HepG2 (cell line): ENCODE data around the gene KIAA0825. TPM values are rescaled to one million over a fixed set of nuclear protein-coding genes. Genes with fewer than 3 reads are reported as not detected.

Experiments used
- BRD4 ChIP-seq: sonication (generic); formaldehyde crosslinking; IDR thresholded peaks from 2 replicates; pipeline ENCODE4 v1.4.0; 2020; ENCODE audit warnings: missing genetic modification reagents
- FOXP1 ChIP-seq, 2 experiments: fragments of 450-650 bp in 1 of 2; IDR thresholded peaks; 2 replicates each; pipeline ENCODE4 v1.6.1; 2017 to 2018; ENCODE audit warnings: antibody characterized with exemption in 1 of 2
- JUND ChIP-seq: sonication (generic); formaldehyde crosslinking; IDR thresholded peaks from 2 replicates; pipeline ENCODE4 v1.8.0; 2022; ENCODE audit warnings: mild to moderate bottlenecking, missing genetic modification reagents
- PAF1 ChIP-seq: IDR thresholded peaks from 2 replicates; pipeline ENCODE4 v1.6.1; 2016; ENCODE audit warnings: missing genetic modification reagents, missing compliant biosample characterization
- SAP130 ChIP-seq: IDR thresholded peaks from 2 replicates; pipeline ENCODE4 v1.6.1; 2016; ENCODE audit warnings: low read depth
- SIN3B ChIP-seq: fragments of 150-350 bp; IDR thresholded peaks from 2 replicates; pipeline ENCODE4 v1.6.1; 2014; ENCODE audit warnings: low read length
- SMAD3 ChIP-seq: sonication (generic); formaldehyde crosslinking; IDR thresholded peaks from 2 replicates; pipeline ENCODE4 v1.4.0; 2020; ENCODE audit warnings: missing genetic modification reagents
- SOX13 ChIP-seq, 3 experiments: fragments of 450-650 bp in 1 of 3; sonication (generic) in 1 of 3; formaldehyde crosslinking in 1 of 3; IDR thresholded peaks in 2 of 3; conservative IDR thresholded peaks in 1 of 3; 2 replicates each; pipeline versions ENCODE4 v1.5.0 to v1.6.1; 2016 to 2020; ENCODE audit warnings: antibody characterized with exemption in 1 of 3, mild to moderate bottlenecking in 1 of 3, missing compliant biosample characterization in 1 of 3, missing genetic modification reagents in 1 of 3, moderate library complexity in 1 of 3
- SP4 ChIP-seq: sonication (generic); formaldehyde crosslinking; IDR thresholded peaks from 2 replicates; pipeline ENCODE4 v1.8.1; 2023; ENCODE audit warnings: mild to moderate bottlenecking, missing genetic modification reagents
- TFAP4 ChIP-seq: sonication (generic); IDR thresholded peaks from 2 replicates; pipeline ENCODE4 v1.6.1; 2016; ENCODE audit warnings: low read depth, borderline replicate concordance
- TGIF2 ChIP-seq: IDR thresholded peaks from 2 replicates; pipeline ENCODE4 v1.6.1; 2016; ENCODE audit warnings: control low read depth, missing compliant biosample characterization
- ZFAT ChIP-seq: sonication (generic); formaldehyde crosslinking; conservative IDR thresholded peaks from 2 replicates; pipeline ENCODE4 v1.8.1; 2023; ENCODE audit warnings: missing genetic modification reagents, inconsistent platforms
- ZMYM4 ChIP-seq: sonication (generic); formaldehyde crosslinking; IDR thresholded peaks from 2 replicates; pipeline ENCODE4 v1.8.1; 2023; ENCODE audit warnings: mild to moderate bottlenecking, missing genetic modification reagents
- ZNF282 ChIP-seq: fragments of 450-650 bp; IDR thresholded peaks from 2 replicates; pipeline ENCODE4 v1.6.1; 2018; ENCODE audit not compliant: partially characterized antibody
- ZNF354B ChIP-seq: sonication (generic); formaldehyde crosslinking; IDR thresholded peaks from 2 replicates; pipeline ENCODE4 v1.8.0; 2022; ENCODE audit warnings: mild to moderate bottlenecking, missing genetic modification reagents
- ZNF557 ChIP-seq: sonication (generic); formaldehyde crosslinking; IDR thresholded peaks from 2 replicates; pipeline ENCODE4 v1.4.0; 2020; ENCODE audit warnings: missing genetic modification reagents
- ZNF792 ChIP-seq: IDR thresholded peaks from 2 replicates; pipeline ENCODE4 v1.6.1; 2016
- polyA plus RNA-seq, 8 experiments: library from polyadenylated mRNA; depleted of rRNA in 3 of 8; stranded (reverse) in 7 of 8; unstranded in 1 of 8; fragments of >200 nt; fragmentation: Illumina TruSeq in 4 of 8; extraction: Trizol in 4 of 8; gene quantifications; 2 replicates each; pipeline versions ENCODE4 v1.2.1 to v1.2.3, GENCODE V29; 2011 to 2016; ENCODE audit warnings: low read depth in 4 of 8, missing spikeins in 1 of 8, mixed read lengths in 1 of 8; ENCODE audit not compliant: insufficient read depth in 1 of 8
- total RNA-seq, 5 experiments: library from RNA; depleted of rRNA; stranded (reverse); fragments of >200 nt; fragmentation: Illumina TruSeq; extraction: Trizol; gene quantifications; 2 replicates each; pipeline ENCODE4 v1.2.3, GENCODE V29; 2016; ENCODE audit warnings: low read depth in 1 of 5
- TF ChIP-seq, protein P1 (sequence below): sonication (generic); formaldehyde crosslinking; IDR thresholded peaks from 2 replicates; pipeline ENCODE4 v1.5.0; 2020; ENCODE audit warnings: missing genetic modification reagents
- TF ChIP-seq, protein P2 (sequence below): sonication (generic); formaldehyde crosslinking; IDR thresholded peaks from 2 replicates; pipeline ENCODE4 v1.4.0; 2020; ENCODE audit warnings: mild to moderate bottlenecking, low read depth, missing genetic modification reagents
- TF ChIP-seq, protein P3 (sequence below): sonication (generic); formaldehyde crosslinking; IDR thresholded peaks from 2 replicates; pipeline ENCODE4 v1.8.0; 2022; ENCODE audit warnings: mild to moderate bottlenecking, missing genetic modification reagents, borderline replicate concordance
- TF ChIP-seq, protein P4 (sequence below): sonication (generic); formaldehyde crosslinking; IDR thresholded peaks from 2 replicates; pipeline ENCODE4 v1.9.0; 2021; ENCODE audit warnings: missing genetic modification reagents, mild to moderate bottlenecking, borderline replicate concordance
- TF ChIP-seq, protein P5 (sequence below): IDR thresholded peaks from 2 replicates; pipeline ENCODE4 v1.6.1; 2016; ENCODE audit warnings: control low read depth

KIAA0825 gene
- total and polyA plus RNA-seq, 2 of the 13 experiments (the other 11 are each of a cell fraction or from before 2014, with no cell fraction given) = 0.05 to 0.51 TPM

- TF ChIP-seq, protein P1, sequence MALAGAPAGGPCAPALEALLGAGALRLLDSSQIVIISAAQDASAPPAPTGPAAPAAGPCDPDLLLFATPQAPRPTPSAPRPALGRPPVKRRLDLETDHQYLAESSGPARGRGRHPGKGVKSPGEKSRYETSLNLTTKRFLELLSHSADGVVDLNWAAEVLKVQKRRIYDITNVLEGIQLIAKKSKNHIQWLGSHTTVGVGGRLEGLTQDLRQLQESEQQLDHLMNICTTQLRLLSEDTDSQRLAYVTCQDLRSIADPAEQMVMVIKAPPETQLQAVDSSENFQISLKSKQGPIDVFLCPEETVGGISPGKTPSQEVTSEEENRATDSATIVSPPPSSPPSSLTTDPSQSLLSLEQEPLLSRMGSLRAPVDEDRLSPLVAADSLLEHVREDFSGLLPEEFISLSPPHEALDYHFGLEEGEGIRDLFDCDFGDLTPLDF = no peak
- TF ChIP-seq SMAD3 (CRISPR knock-in tag) = no peak
- no peak for TF ChIP-seq TGIF2 (CRISPR knock-in tag)
- TF ChIP-seq ZMYM4 = peak; percentile 54
- TF ChIP-seq, protein P2, sequence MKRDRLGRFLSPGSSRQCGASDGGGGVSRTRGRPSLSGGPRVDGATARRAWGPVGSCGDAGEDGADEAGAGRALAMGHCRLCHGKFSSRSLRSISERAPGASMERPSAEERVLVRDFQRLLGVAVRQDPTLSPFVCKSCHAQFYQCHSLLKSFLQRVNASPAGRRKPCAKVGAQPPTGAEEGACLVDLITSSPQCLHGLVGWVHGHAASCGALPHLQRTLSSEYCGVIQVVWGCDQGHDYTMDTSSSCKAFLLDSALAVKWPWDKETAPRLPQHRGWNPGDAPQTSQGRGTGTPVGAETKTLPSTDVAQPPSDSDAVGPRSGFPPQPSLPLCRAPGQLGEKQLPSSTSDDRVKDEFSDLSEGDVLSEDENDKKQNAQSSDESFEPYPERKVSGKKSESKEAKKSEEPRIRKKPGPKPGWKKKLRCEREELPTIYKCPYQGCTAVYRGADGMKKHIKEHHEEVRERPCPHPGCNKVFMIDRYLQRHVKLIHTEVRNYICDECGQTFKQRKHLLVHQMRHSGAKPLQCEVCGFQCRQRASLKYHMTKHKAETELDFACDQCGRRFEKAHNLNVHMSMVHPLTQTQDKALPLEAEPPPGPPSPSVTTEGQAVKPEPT (CRISPR knock-in tag) = no peak
- TF ChIP-seq SIN3B = no peak
- TF ChIP-seq SP4 (CRISPR knock-in tag) = no peak
- TF ChIP-seq PAF1 (CRISPR knock-in tag) = no peak
- no peak for TF ChIP-seq BRD4 (CRISPR knock-in tag)
- TF ChIP-seq ZNF792 (CRISPR knock-in tag) = no peak
- TF ChIP-seq SOX13 (IDR thresholded peaks at IDR 0.05) = no peak
- 0 out of 4 replicates have a peak, but pooled peaks of 1 of the 2 experiments have one; percentile 30 for TF ChIP-seq SOX13 (CRISPR knock-in tag; conservative IDR thresholded peaks at IDR 0.05 in 1 of 2, IDR thresholded peaks at IDR 0.05 in 1 of 2)
- no peak for TF ChIP-seq FOXP1 (IDR thresholded peaks at IDR 0.05)
- TF ChIP-seq FOXP1 (CRISPR knock-in tag; IDR thresholded peaks at IDR 0.05) = peak; percentile 50
- TF ChIP-seq, protein P3, sequence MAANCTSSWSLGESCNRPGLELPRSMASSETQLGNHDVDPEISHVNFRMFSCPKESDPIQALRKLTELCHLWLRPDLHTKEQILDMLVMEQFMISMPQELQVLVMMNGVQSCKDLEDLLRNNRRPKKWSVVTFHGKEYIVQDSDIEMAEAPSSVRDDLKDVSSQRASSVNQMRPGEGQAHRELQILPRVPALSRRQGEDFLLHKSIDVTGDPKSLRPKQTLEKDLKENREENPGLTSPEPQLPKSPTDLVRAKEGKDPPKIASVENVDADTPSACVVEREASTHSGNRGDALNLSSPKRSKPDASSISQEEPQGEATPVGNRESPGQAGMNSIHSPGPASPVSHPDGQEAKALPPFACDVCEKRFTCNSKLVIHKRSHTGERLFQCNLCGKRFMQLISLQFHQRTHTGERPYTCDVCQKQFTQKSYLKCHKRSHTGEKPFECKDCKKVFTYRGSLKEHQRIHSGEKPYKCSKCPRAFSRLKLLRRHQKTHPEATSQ (CRISPR knock-in tag) = no peak
- TF ChIP-seq, protein P4, sequence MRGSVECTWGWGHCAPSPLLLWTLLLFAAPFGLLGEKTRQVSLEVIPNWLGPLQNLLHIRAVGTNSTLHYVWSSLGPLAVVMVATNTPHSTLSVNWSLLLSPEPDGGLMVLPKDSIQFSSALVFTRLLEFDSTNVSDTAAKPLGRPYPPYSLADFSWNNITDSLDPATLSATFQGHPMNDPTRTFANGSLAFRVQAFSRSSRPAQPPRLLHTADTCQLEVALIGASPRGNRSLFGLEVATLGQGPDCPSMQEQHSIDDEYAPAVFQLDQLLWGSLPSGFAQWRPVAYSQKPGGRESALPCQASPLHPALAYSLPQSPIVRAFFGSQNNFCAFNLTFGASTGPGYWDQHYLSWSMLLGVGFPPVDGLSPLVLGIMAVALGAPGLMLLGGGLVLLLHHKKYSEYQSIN (CRISPR knock-in tag) = no peak
- TF ChIP-seq ZNF557 (CRISPR knock-in tag) = no peak
- TF ChIP-seq SAP130 (CRISPR knock-in tag) = peak; percentile 51
- no peak for TF ChIP-seq ZNF282
- no peak for TF ChIP-seq ZFAT (CRISPR knock-in tag)
- TF ChIP-seq JUND (CRISPR knock-in tag) = no peak
- TF ChIP-seq, protein P5, sequence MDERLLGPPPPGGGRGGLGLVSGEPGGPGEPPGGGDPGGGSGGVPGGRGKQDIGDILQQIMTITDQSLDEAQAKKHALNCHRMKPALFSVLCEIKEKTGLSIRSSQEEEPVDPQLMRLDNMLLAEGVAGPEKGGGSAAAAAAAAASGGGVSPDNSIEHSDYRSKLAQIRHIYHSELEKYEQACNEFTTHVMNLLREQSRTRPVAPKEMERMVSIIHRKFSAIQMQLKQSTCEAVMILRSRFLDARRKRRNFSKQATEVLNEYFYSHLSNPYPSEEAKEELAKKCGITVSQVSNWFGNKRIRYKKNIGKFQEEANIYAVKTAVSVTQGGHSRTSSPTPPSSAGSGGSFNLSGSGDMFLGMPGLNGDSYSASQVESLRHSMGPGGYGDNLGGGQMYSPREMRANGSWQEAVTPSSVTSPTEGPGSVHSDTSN = peak; percentile 59
- TF ChIP-seq ZNF354B (CRISPR knock-in tag) = no peak
- peak; percentile 85 for TF ChIP-seq TFAP4
Observed at GRCh38 chr5:94113087-94113486, 505.3 kb downstream of the KIAA0825 start (continued).
